ENCODE data around the gene GPC5. TPM values are rescaled to one million over a fixed set of nuclear protein-coding genes. Genes with fewer than 3 reads are reported as not detected.

Gene GPC5
- total and polyA plus RNA-seq, 9 donors: 0.10 to 1.5 (median 0.38) TPM

- H3K36me3 ChIP-seq: no peaks in the 10 kb centered on the region
- H3K27me3 ChIP-seq: no peaks in the 10 kb centered on the region
- TF ChIP-seq CTCF (IDR thresholded peaks at IDR 0.05) (no peak), POLR2A (IDR thresholded peaks at IDR 0.05) (no peak), EP300 (IDR thresholded peaks at IDR 0.05) (no peak)
- WGBS, 3 donors: 58 to 81% (median 72%) methylated on average over 1 of the region's 1 CpG
- no peaks in the 10 kb centered on the region for H3K9me3 ChIP-seq
- H3K27ac ChIP-seq: no peak overlapping the region
- H3K4me3 ChIP-seq: no peak overlapping the region
- intact Hi-C loops (cut with DNase I): no loop called here
- DNase-seq: no peak
- H3K4me1 ChIP-seq (ENCODE audit: insufficient read depth): no peaks in the 10 kb centered on the region
Observed at GRCh38 chr13:92769046-92769445, 1370.6 kb downstream of the GPC5 start.

GRCh38 chr13:92775658-92776057 is 1377.2 kb downstream of the GPC5 start:
- H3K4me1 ChIP-seq (ENCODE audit: insufficient read depth): no peaks in the 10 kb centered on the region
- intact Hi-C loops (cut with DNase I): no loop called here
- H3K27me3 ChIP-seq: no peaks in the 10 kb centered on the region
- TF ChIP-seq POLR2A (IDR thresholded peaks at IDR 0.05) (no peak), CTCF (IDR thresholded peaks at IDR 0.05) (no peak), EP300 (IDR thresholded peaks at IDR 0.05) (no peak)
- H3K4me3 ChIP-seq: no peak overlapping the region
- no peak for DNase-seq
- no peak overlapping the region for H3K27ac ChIP-seq
- WGBS, 3 donors: 78 to 83% (median 80%) methylated on average over 3 of the region's 3 CpGs
- no peaks in the 10 kb centered on the region for H3K9me3 ChIP-seq
- no peaks in the 10 kb centered on the region for H3K36me3 ChIP-seq

GRCh38 chr13:92781965-92782690 is 1383.7 kb downstream of the GPC5 start:
- Histone ChIP-seq H3K27me3 (no peaks in the 10 kb centered on the region), H3K27ac (no peak overlapping the region), H3K36me3 (no peaks in the 10 kb centered on the region), H3K4me3 (no peak overlapping the region), H3K9me3 (no peaks in the 10 kb centered on the region), H3K4me1 (ENCODE audit: insufficient read depth) (no peaks in the 10 kb centered on the region)
- intact Hi-C loops (cut with DNase I): no loop called here
- TF ChIP-seq EP300 (IDR thresholded peaks at IDR 0.05): no peak
- no peak for TF ChIP-seq CTCF (IDR thresholded peaks at IDR 0.05)
- no peak for TF ChIP-seq POLR2A (IDR thresholded peaks at IDR 0.05)
- WGBS, 3 donors: 85 to 92% (median 88%) methylated on average over 7 of the region's 7 CpGs
- DNase-seq: no peak

GRCh38 chr13:92802776-92803175 is 1404.4 kb downstream of the GPC5 start:
- WGBS, 3 donors: 30 to 50% (median 35%) methylated on average over 1 of the region's 1 CpG
- Histone ChIP-seq H3K27ac (no peak overlapping the region), H3K4me1 (ENCODE audit: insufficient read depth) (peaks cover 2% of the 10 kb centered on the region), H3K27me3 (no peaks in the 10 kb centered on the region), H3K36me3 (no peaks in the 10 kb centered on the region), H3K4me3 (no peak overlapping the region), H3K9me3 (no peaks in the 10 kb centered on the region)
- intact Hi-C loops (cut with DNase I): no loop called here
- TF ChIP-seq CTCF (IDR thresholded peaks at IDR 0.05) (no peak), EP300 (IDR thresholded peaks at IDR 0.05) (no peak), POLR2A (IDR thresholded peaks at IDR 0.05) (no peak)
- no peak for DNase-seq

Data from ovary (tissue), 9 donors.